Measurements from ENCODE around the gene APP.

Gene APP

GRCh38 chr21:26170471-26171257, at the start of gene APP:
TSS of gene APP (minus strand) at chr21:26170770. CDS start at chr21:26170620, 150 bp downstream.
- CTCF ChIA-PET = interaction anchor here (0.6 to 4.6 kb wide), 14 partner anchors 9 to 563 kb away, joined by 3 to 36 read pairs (median 4); partner anchors contain the start of gene MRPL39
- H3K9me3 Mint-ChIP-seq = no peaks in the 10 kb centered on the region
- H3K36me3 Mint-ChIP-seq = peaks cover 2% of the 10 kb centered on the region
- H3K4me1 Mint-ChIP-seq = peaks cover 14% of the 10 kb centered on the region
- H3K4me3 Mint-ChIP-seq = peak within 1 kb of the TSS; percentile 83
- peak; percentile 88 for DNase-seq
- H3K27ac Mint-ChIP-seq = peak within 1 kb of the TSS; percentile 55
- H3K27me3 Mint-ChIP-seq = peaks cover 5% of the 10 kb centered on the region

- no peak overlapping the region for H3K4me3 Mint-ChIP-seq
- no peaks in the 10 kb centered on the region for H3K4me1 Mint-ChIP-seq
- H3K27me3 Mint-ChIP-seq = no peaks in the 10 kb centered on the region
- CTCF ChIA-PET = no interaction called here
- H3K9me3 Mint-ChIP-seq = no peaks in the 10 kb centered on the region
- H3K27ac Mint-ChIP-seq = no peak overlapping the region
- no peaks in the 10 kb centered on the region for H3K36me3 Mint-ChIP-seq
- DNase-seq = no peak
These were observed 41.6 kb upstream of the APP start for GRCh38 chr21:26212220-26212619.

DNA sequence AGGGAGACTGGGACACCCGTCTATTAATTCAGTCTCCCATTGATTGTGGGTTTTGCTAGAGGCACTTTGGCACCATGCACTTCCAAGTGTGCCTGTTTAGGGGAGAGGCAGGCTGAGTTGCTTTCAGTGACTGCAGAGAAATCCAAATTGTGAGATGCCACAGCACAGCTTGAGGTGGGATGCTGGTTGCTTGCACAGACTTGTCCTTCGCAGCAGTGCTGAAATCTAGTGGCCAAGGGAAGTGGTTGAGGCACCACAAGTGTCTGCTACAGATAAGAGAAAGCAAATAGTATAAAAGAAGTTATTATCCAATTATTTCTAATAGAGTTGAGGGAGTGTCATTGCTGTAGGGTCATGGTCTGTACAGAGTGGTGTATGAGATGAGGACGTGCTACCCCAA, 40.0 kb upstream of the APP start:
- DNase-seq = no peak
- no peaks in the 10 kb centered on the region for H3K9me3 Mint-ChIP-seq
- no peaks in the 10 kb centered on the region for H3K36me3 Mint-ChIP-seq
- H3K27me3 Mint-ChIP-seq = no peaks in the 10 kb centered on the region
- CTCF ChIA-PET = no interaction called here
- no peaks in the 10 kb centered on the region for H3K4me1 Mint-ChIP-seq
- H3K27ac Mint-ChIP-seq = no peak overlapping the region
- H3K4me3 Mint-ChIP-seq = no peak overlapping the region

- CTCF ChIA-PET = no interaction called here
These were observed 36.5 kb upstream of the APP start for GRCh38 chr21:26207021-26207420.

DNA sequence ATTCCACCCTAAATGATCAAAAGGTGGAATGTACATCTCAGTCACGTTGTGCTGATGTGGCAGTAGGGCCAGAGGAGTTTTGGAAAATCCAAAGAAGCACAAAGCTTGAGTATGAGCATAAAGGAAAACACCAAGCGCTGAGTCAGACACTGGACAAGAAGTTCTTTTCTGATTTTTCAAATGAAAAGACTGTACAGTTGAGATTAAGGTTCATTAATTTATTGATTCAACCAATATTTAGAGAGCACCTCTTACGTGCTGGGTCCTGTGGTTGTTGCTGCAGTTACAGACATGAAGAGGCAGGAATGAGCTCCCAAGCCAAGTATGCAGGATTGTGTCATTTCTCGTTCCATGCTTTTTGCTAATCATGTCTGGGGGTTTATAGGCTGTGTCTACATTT, 28.9 kb upstream of the APP start:
- no peak for DNase-seq
- CTCF ChIA-PET = no interaction called here
- Mint-ChIP-seq H3K9me3 (no peaks in the 10 kb centered on the region), H3K27ac (no peak overlapping the region), H3K27me3 (peaks cover 6% of the 10 kb centered on the region), H3K36me3 (no peaks in the 10 kb centered on the region), H3K4me1 (no peaks in the 10 kb centered on the region), H3K4me3 (no peak overlapping the region)

More at GRCh38 chr21:26207021-26207420, 36.5 kb upstream of the APP start:
- Mint-ChIP-seq H3K27ac (no peak overlapping the region), H3K9me3 (no peaks in the 10 kb centered on the region), H3K4me1 (no peaks in the 10 kb centered on the region), H3K27me3 (no peaks in the 10 kb centered on the region), H3K4me3 (no peak overlapping the region), H3K36me3 (no peaks in the 10 kb centered on the region)
- DNase-seq = no peak

GRCh38 chr21:26195708-26196107, 25.1 kb upstream of the APP start:
- H3K27me3 Mint-ChIP-seq = peaks cover 6% of the 10 kb centered on the region

DNA sequence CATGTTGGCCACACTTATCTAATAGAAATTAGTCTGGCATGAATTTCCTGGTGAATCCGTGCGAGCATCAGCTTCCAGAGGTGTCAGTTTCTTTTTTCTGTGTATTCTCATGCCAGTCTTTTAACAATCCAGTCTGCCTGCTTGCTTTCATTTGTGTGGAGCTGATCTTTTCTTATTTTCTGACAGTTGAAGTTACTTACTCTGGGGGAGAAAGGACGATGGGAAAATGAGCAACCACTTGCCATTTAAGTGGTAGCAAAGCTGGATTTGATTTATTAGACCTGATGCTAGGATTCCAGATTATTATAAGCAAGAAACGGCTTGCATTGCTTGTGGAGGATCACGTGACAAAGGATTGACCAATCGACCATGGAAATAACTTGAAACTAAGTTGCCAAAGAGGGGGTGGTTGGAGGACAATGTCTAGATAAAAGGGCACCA, 24.3 kb upstream of the APP start:
- H3K27me3 Mint-ChIP-seq = peaks cover 6% of the 10 kb centered on the region
- DNase-seq = no peak
- CTCF ChIA-PET = no interaction called here

More at GRCh38 chr21:26195708-26196107, 25.1 kb upstream of the APP start:
- CTCF ChIA-PET = no interaction called here
- H3K36me3 Mint-ChIP-seq = no peaks in the 10 kb centered on the region
- no peak overlapping the region for H3K4me3 Mint-ChIP-seq
- H3K9me3 Mint-ChIP-seq = no peaks in the 10 kb centered on the region
- DNase-seq = no peak
- no peaks in the 10 kb centered on the region for H3K4me1 Mint-ChIP-seq
- no peak overlapping the region for H3K27ac Mint-ChIP-seq

DNA sequence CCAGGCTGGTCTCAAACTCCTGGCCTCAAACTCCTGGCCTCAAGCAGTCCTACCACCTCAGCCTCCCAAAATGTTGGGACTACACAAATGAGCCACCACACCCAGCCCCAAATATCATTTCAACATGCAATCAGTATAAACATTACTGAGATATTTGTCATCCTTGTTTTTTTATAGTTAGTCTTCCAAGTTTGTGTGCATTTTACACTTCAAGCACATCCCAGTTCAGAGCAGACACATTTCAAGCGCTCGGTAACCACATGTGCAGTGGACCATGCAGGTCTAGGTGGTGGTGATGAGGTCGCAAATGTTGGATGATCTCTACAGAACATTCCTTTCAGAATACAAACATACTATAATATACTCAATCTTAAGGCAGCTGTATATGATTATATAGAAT, 23.8 kb upstream of the APP start:
- CTCF ChIA-PET = no interaction called here
- H3K9me3 Mint-ChIP-seq = no peaks in the 10 kb centered on the region
- no peak overlapping the region for H3K27ac Mint-ChIP-seq
- peaks cover 6% of the 10 kb centered on the region for H3K27me3 Mint-ChIP-seq
- H3K4me1 Mint-ChIP-seq = no peaks in the 10 kb centered on the region
- no peak overlapping the region for H3K4me3 Mint-ChIP-seq
- no peak for DNase-seq
- no peaks in the 10 kb centered on the region for H3K36me3 Mint-ChIP-seq

More for the DNA sequence above, 24.3 kb upstream of the APP start:
- Mint-ChIP-seq H3K4me3 (no peak overlapping the region), H3K36me3 (no peaks in the 10 kb centered on the region), H3K27ac (no peak overlapping the region), H3K4me1 (no peaks in the 10 kb centered on the region), H3K9me3 (no peaks in the 10 kb centered on the region)

DNA sequence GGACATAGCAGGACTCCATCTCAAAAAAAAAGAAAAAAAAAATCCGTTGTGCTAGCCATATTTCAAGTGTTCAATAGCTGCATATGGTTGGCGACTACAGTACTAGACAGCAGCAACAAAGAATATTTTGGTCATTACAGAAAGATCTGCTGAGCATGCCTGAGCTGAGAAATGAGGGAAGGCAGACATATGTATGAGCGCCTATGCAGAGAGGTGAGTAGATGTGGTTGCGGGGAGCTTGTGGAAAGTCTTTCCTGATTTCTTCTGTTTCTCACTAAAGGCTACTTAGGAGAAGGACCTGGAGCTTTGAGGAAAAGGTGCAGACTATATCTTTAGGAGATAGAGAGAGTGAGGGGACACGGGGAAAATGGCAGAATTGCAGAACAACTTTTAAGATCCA, 21.0 kb upstream of the APP start:
- no peak overlapping the region for H3K27ac Mint-ChIP-seq

DNA sequence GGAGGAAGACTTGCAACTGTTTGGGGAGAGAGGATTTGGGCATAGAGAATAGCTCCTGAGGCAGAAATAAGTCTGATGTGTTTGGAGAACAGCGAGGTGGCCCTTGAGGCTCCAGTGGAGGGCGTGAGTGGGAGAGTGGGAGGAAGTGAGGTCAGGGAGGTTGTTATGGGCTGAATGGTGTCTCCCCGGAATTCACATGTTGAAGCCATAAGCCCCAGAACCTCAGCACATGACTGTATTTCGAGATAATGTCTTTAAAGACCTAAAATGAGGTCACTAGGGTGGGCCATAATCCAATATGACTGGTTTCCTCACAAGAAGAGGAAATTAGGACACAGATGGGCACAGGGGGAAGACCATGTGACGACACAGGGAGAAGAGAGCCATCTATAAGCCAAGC, 17.9 kb upstream of the APP start:
- Mint-ChIP-seq H3K36me3 (no peaks in the 10 kb centered on the region), H3K27me3 (no peaks in the 10 kb centered on the region), H3K4me3 (no peak overlapping the region), H3K9me3 (peaks cover 5% of the 10 kb centered on the region), H3K27ac (no peak overlapping the region), H3K4me1 (no peaks in the 10 kb centered on the region)
- CTCF ChIA-PET = interaction anchor here (0.6 kb wide), 1 partner anchor 23 kb away, joined by 3 read pairs; no protein-coding TSS in a partner anchor
- DNase-seq = no peak

More for the DNA sequence above, 21.0 kb upstream of the APP start:
- no peak for DNase-seq
- Mint-ChIP-seq H3K9me3 (no peaks in the 10 kb centered on the region), H3K4me3 (no peak overlapping the region), H3K4me1 (no peaks in the 10 kb centered on the region), H3K36me3 (no peaks in the 10 kb centered on the region), H3K27me3 (no peaks in the 10 kb centered on the region)
- CTCF ChIA-PET = no interaction called here

- no peaks in the 10 kb centered on the region for H3K36me3 Mint-ChIP-seq
- no peak overlapping the region for H3K4me3 Mint-ChIP-seq
- CTCF ChIA-PET = no interaction called here
- no peak for DNase-seq
- H3K4me1 Mint-ChIP-seq = no peaks in the 10 kb centered on the region
- no peaks in the 10 kb centered on the region for H3K27me3 Mint-ChIP-seq
- H3K9me3 Mint-ChIP-seq = peaks cover 8% of the 10 kb centered on the region
- no peak overlapping the region for H3K27ac Mint-ChIP-seq
These were observed 14.9 kb upstream of the APP start for GRCh38 chr21:26185446-26185845.

DNA sequence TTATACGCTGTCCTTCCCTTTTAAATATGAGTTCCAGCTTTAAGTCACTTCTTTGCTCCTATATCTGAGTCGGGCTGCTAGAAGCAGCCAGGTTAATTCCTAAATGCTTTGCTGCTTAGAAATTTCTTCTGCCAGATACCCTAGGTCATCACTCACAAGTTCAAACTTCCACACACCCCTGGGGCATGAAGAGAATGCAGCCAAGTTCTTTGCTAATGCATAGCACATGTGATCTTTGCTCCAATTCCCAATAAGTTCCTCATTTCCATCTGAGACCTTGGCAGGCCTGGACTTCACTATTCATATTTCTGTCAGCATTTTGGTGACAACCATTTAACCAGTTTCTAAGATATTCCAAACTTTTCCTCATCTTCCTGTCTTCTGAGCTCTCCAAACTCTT, 14.5 kb upstream of the APP start:
- DNase-seq = no peak
- Mint-ChIP-seq H3K27ac (no peak overlapping the region), H3K9me3 (peaks cover 8% of the 10 kb centered on the region), H3K36me3 (no peaks in the 10 kb centered on the region), H3K4me3 (no peak overlapping the region), H3K27me3 (no peaks in the 10 kb centered on the region), H3K4me1 (no peaks in the 10 kb centered on the region)
- CTCF ChIA-PET = no interaction called here

DNA sequence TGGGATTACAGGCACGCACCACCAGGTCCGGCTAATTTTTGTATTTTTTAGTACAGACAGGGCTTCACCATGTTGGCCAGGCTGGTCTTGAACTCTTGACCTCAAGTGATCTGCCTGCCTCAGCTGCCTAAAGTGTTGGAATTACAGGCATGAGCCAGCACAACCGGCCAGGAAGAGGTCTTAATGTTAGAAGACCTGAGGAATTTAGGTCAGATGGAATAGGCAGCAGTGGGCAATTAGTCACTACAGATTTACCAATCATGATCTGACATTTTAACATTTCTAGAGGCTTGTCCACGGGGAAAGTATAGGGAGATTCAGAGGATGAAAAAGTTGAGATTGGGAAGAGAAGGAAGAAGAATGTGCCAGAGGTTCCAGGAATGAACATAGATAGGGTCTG, 8.9 kb upstream of the APP start:
- Mint-ChIP-seq H3K4me3 (no peak overlapping the region), H3K27ac (no peak overlapping the region), H3K9me3 (peaks cover 8% of the 10 kb centered on the region), H3K4me1 (no peaks in the 10 kb centered on the region), H3K36me3 (no peaks in the 10 kb centered on the region), H3K27me3 (peaks cover 5% of the 10 kb centered on the region)
- CTCF ChIA-PET = no interaction called here
- DNase-seq = no peak

DNA sequence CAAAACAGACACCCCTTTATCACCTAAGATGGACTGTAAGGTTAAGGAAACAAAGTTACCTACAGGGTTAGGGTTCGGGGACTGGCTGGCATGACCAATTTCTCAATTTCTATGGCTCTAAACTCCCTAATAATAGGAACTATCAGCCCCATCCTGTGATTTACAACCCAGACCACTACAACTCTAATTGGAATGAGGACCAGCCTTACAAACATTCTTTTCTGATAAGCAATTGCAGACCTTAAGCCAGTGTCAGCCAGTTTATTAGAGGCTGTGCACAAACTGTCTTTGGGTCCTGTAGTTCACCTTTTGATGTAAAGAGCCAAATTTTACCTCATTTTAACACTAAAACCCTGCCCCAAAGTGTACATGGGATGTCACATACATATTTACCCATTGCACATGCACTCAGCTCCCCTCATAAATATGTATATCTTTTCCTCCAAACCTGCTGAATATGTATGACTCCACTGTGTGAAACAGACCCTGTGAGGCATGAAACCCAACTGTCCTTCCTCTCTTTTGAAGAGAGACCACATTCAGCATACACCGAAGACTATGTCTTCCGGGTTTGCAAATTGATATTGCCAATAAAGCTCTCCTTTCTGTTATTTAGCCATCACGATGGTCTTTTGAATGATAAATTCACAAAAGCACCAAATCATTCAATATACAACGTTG, 7.3 kb upstream of the APP start:
- no peak for DNase-seq
- Mint-ChIP-seq H3K9me3 (no peaks in the 10 kb centered on the region), H3K4me3 (no peak overlapping the region), H3K36me3 (no peaks in the 10 kb centered on the region), H3K27me3 (peaks cover 5% of the 10 kb centered on the region), H3K27ac (no peak overlapping the region), H3K4me1 (no peaks in the 10 kb centered on the region)
- CTCF ChIA-PET = no interaction called here

GRCh38 chr21:26177187-26177586, 6.6 kb upstream of the APP start:
- CTCF ChIA-PET = no interaction called here
- no peak overlapping the region for H3K27ac Mint-ChIP-seq
- H3K4me1 Mint-ChIP-seq = no peaks in the 10 kb centered on the region
- peaks cover 5% of the 10 kb centered on the region for H3K27me3 Mint-ChIP-seq
- no peaks in the 10 kb centered on the region for H3K36me3 Mint-ChIP-seq
- H3K9me3 Mint-ChIP-seq = no peaks in the 10 kb centered on the region
- DNase-seq = no peak
- no peak overlapping the region for H3K4me3 Mint-ChIP-seq

Data from activated naive CD4-positive, alpha-beta T cell treated with anti-CD3 and anti-CD28 coated beads, Interleukin-2, amount 10 ng/mL, durations not matched to agents 7 days and 5 days (primary cell).